Activated CD4-positive, alpha-beta T cell treated with anti-CD3 and anti-CD28 coated beads, Interleukin-2, amount 50 U/mL, for 4 hours (primary cell): ENCODE measurements around the gene ISCU.
"Not testable (repeated sequence)": the region's sequence is repeated elsewhere in the genome, so short reads cannot be mapped to it uniquely, and the experiment has no call there.

Experiments used
- DNase-seq, 2 experiments: peaks; one replicate each; pipeline ENCODE4 v3.0.0-alpha.2; 2020

ISCU gene

DNA sequence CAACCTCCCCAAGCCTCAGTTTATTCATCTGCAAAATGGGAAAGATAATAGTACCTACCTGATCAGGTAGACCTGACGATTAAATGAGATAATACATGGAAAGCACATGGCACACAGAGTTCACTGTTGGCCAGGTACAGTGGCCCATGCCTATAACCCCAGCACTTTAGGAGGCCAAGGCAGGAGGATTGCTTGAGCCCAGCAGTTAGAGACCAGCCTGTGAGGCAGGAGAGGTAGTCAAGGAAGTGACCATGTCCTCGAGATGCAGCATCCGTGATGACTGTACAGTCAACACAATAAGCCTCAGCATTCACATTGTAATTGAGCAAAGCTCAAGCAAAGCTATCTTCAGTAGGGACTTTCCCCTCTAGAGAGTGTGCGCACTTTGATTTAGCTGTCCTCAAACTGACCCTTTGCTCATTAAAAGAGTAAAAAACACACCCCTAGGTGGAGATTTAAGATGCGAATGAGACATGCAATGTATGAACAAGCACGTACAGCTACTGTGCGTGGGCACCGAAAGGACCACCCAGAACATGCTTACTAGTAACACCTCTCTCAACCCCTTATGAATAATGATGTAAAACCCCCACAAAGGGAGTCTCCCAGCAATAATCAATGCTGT lies 9.9 kb downstream of the ISCU start:
- DNase-seq = no peak

DNA sequence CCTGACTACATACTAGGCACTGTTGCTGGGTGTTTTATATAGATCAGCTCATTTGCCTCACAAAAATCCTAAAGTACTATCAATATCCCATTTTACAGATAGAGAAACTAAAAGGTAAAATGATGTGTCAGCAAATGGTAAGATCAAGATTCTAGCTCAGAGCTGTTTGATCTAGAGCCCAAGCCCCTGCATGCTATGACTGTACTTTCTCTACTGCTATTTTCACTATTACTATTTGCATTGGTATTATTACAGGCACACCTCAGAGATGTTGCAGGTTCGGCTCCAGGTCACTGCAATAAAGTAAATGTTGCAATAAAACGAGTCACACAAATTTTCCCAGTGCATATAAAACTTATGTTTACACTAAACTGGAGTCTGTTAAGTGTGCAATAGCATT lies 10.9 kb downstream of the ISCU start:
- DNase-seq = no peak

- not testable (repeated sequence) for DNase-seq
Observed at GRCh38 chr12:108574276-108574675, 11.9 kb downstream of the ISCU start.

DNA sequence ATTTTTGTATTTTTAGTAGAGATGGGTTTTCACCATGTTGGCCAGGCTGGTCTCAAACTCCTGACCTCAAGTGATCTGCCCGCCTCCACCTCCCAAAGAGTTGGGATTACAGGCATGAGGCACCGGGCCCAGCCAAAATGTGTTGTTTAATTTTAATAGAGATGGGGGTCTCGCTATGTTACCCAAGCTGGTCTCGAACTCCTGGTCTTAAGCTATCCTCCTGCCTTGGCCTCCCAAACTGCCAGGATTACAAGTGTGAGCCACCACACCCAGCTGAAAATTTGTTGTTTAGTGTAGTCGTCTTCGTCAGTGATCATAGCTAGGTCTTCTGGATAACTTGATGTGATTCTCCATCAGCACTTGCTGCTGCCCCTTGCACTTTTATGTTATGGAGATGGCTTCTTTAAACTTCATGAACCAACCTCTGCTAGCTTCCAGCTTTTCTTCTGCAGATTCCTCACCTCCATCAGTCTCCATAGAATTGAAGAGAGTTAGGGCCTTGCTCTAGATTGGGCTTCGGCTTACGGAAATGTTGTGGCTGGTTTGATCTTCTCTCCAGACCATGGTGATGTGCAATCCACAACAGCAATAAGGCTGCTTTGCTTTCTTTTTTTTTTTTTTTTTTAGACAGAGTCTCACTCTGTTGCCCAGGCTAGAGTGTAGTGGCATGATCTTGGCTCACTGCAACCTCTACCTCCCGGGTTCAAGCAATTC lies 13.0 kb downstream of the ISCU start:
- no peak for DNase-seq

DNA sequence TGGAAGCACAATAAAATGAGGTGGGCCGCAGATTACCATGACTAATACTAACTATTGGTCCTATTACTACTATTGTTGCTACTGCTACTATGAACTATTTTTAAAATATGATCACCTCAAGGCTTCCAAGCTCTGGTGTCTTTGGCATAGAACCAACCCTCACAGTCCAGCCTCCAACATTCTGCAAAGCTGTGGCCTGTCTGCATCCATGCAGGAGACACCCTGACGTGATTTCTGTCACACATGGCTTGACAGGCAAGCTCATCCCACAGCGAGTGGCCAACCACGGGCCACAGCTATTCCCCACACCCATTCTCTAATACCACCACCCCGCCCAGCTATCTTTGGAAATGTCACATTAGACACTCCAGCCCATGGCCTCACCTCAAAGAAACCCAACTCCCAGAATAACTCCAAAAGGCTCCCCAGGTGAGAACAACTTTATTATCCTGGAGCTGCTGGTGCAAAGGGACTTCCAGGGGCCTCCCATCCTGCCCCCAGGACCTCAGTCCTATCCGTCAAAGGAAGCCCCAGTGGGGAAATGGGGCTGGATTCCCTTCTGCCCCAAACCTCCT lies 14.4 kb downstream of the ISCU start:
- no peak for DNase-seq

- DNase-seq = no peak
Observed at GRCh38 chr12:108577458-108577857, 15.1 kb downstream of the ISCU start.

GRCh38 chr12:108578264-108578663 lies 15.9 kb downstream of the ISCU start:
- DNase-seq = no peak

GRCh38 chr12:108578813-108579212 lies 16.4 kb downstream of the ISCU start:
- no peak for DNase-seq

DNA sequence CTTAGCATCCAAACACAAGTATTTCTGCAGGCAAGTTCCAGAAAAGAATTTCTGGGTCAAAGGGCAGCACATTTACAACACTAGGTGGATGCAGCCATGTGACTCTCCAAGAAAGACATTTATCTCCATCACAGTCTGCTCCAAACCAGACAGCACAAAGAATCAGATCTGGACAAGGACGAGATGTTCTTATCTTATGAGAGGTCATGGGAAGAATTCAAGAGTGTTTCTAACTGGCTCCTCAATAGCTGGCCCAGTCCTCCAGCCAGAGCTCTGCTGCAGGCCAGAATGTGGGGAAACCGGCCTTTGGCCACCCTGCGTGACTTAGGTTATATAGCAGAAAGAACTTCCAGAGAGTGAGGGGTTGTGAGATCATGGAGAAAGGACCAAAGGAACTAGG lies 18.1 kb downstream of the ISCU start:
- DNase-seq = no peak

- no peak for DNase-seq
Observed at GRCh38 chr12:108581311-108582227, 19.2 kb downstream of the ISCU start.

- DNase-seq = no peak
Observed at GRCh38 chr12:108582509-108582908, 20.1 kb downstream of the ISCU start.

GRCh38 chr12:108582978-108583770 lies 20.8 kb downstream of the ISCU start:
- no peak for DNase-seq

- DNase-seq = no peak
Observed at GRCh38 chr12:108583991-108584390, 21.6 kb downstream of the ISCU start.

DNA sequence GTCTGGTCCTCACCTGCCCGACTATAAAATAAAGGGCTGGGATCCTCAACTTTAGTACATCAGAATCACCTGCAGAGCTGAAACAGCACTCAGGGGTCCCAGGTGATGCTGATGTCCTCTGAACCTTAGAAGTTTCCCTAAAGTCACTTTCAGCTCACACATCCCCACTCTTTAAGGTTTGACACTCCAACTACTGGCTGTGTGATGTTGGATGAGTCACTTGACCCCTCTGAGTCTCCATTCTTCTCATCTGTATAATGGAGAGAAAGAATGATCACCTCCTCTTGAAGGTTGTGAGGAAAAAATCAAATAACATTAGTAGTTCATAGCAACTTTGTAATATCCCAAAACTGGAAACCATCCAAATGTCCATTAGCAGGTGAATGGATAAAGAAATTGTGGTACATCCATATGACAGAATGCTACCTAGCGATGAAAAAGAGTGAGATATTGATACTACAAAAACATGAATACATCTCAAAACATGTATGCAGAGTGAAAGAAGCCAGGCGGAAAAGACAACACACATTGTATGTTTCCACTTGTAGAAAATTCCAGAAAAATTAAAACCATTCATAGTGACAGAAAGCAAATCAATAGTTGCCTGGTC lies 22.2 kb downstream of the ISCU start:
- no peak for DNase-seq

DNA sequence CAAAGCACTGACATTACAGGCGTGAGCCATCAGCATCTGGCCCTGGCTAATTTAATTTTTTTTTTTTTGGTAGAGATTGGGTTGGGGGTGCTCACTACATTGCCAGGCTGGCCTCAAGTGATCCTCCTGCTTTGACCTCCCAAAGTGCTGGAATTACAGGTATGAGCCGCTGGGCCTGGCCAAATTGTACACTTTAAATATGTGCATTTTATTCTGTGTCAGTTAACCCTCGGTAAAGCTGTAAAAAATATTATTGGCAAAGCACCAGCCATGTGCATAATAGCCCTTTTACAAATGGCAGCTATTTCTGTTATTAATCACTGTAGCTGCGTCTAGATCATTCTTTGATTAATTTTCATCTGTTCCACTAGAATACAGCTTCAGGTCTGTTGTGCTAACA lies 23.5 kb downstream of the ISCU start:
- no peak for DNase-seq

DNA sequence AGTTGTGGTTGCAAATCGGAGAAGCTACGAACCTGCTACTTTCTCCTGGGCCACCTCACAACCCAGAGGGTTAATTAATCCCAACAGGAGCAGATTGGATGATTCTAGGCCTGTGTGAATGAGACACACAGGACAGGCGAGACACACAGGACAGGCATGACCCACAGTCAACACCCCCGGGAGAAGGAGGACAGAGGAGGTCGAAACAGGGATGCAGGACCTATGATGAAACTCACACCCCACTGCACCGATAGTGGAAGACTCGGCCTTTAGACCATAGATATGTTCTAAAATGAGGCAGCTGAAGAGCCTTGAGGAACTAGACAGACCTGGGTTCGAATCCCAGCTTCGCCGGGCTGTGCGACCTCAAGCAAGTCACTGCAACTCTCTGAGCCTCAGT lies 23.9 kb downstream of the ISCU start:
- DNase-seq = no peak

DNA sequence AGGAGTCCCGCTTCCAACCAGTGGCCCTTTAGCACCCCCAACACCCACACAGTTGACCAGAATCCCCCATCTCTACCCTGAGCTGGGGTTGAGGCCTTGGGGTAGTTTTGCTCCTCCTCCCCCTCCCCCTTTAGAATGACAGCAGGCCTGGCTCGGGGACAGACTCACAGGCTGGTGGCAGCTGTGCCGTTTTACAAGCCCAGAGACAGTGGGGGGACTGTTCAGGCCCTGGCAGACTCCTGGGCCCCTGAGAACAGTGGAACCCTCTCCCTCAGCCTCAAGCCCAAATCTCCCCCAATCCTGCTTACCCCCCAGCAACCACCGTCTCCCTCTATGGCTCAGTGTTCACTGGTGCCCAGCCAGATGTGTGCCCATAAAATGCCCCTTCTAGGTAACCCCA lies 25.4 kb downstream of the ISCU start:
- DNase-seq = no peak

DNA sequence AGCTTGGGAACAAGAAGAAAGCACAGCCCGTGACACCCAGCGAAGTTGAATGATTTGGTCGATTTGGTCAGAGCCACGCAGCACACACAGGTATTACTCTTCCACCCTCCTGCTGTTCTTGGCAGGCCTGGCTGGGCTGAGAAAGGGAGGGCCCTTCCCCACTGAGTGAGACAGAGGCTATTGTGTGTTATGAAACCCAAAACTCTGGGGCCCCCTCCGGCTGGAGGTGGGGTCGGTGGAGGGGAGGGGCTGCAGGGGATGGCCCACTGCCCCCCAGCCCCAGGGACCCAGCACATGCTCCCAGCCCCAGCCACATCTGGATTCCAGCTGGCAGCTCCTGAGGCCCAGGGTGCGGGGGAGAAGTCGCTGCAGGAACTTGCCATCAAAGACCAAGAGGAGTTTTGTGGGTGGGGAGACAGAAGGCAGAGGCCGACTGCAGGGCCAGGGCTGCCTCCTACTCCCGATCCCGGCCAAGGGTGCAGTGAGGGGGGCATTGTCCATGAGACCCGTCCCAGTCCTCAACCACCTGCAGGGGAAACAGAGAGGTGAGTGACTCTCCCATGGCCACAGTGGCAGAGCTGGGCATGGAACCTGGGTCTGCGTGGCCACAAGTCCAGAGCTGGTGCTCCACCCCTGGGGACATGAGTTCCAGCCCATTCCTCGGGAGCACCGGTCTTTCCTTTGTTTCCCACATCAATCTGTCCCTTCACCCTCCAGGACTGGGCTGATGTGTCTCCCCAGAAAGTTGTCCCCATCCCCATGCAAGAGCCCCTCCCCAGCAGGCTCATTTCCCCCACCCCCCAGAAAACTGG lies 26.8 kb downstream of the ISCU start:
- no peak for DNase-seq

DNA sequence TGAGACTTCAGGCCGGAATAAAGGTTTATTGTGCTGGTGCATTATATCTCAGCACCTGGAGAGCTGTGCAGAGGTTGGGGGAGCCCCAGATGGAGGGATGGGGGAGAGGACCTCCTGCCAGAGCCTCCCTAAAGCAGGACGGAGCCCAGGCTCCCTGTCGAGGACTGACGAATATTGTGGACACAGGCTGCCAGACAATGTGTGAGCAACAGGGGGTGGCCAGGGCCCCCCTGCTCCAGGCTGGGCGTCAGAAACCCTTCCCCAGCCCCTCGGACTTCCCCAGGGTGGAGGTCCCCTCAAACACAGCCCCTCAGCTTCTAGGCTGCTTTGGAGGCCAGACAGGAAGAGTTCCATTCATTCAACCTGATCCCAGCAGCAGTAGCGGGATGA lies 27.4 kb downstream of the ISCU start:
- no peak for DNase-seq

DNA sequence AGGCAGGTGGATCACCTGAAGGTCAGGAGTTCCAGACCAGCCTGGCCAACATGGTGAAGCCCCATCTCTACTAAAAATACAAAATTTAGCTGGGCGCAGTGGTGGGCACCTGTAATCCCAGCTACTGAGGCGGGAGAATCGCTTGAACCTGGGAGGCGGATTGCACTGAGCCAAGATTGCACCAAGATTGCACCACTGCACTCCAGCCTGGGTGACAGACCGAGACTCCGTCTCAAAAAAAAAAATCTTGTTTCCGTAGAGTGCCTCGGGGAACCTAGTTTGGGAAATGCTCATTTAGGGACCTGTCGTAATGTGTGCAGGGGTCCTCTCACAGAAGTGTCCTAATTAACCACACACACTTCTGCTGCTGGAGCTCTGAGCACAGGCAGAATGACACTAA lies 28.1 kb downstream of the ISCU start:
- DNase-seq = not testable (repeated sequence)

DNA sequence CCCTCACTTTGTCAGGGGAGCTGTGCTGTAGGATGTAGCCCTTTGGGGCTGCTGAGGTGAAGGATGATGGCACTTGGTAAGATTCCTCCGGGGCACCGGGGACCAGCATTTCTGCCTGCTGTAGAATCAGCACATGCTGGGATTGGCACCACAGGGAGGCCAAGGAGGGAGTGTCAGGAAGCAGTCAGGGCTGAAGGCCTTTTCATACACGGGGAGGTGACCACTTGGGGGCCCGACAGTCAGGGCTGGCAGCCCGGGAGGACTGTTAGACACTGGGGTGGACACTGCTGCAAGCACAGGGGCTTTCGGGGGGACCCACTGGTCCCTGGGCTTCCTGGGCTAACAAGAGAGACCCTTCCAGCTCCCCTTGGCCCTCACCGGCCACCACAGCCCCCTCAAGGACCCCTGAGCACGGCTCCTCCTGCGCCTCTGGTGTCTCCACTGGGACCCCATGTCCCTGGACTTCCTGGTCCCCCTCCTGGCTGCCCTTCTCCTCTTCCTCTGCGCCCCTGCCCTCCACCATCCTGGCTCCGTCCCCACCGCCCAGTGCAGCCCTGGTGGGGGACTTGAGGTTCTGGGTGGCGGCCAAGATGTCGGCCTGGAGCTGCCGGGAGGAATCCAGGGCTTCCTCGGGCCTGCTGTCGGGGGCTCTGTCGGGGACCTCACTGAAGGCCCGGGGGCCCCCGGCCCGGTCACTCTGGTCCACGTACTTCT lies 29.0 kb downstream of the ISCU start:
- no peak for DNase-seq
